Hypothalamus (tissue), 51 donors: Measurements from ENCODE around the gene HDAC10.

Experiments used
- DNase-seq, 51 donors: peaks; one replicate each; lab custom pipeline; 2025; lab: John Stamatoyannopoulos, UW

The HDAC10 gene

GRCh38 chr22:50272044-50272802, 21.2 kb upstream of the HDAC10 start:
- DNase-seq, result peak in 1 of 51 donors; percentile 39

- peak in 23 of 51 donors; percentile 15 to 66 (median 42) for DNase-seq
These were observed 20.5 kb upstream of the HDAC10 start for GRCh38 chr22:50271519-50271970.

GRCh38 chr22:50270666-50271394, 19.8 kb upstream of the HDAC10 start:
- DNase-seq, result peak in 12 of 51 donors; percentile 19 to 52 (median 33)

- peak in 26 of 51 donors; percentile 20 to 71 (median 41) for DNase-seq
These were observed 19.1 kb upstream of the HDAC10 start, which contains the start of gene MAPK11 for GRCh38 chr22:50269970-50270665. Gene MAPK11, minus strand, starts transcription at chr22:50270380. Its CDS starts 88 bp downstream, at chr22:50270292.

GRCh38 chr22:50269573-50269969, 18.5 kb upstream of the HDAC10 start:
- peak in 1 of 51 donors; percentile 35 for DNase-seq

DNA sequence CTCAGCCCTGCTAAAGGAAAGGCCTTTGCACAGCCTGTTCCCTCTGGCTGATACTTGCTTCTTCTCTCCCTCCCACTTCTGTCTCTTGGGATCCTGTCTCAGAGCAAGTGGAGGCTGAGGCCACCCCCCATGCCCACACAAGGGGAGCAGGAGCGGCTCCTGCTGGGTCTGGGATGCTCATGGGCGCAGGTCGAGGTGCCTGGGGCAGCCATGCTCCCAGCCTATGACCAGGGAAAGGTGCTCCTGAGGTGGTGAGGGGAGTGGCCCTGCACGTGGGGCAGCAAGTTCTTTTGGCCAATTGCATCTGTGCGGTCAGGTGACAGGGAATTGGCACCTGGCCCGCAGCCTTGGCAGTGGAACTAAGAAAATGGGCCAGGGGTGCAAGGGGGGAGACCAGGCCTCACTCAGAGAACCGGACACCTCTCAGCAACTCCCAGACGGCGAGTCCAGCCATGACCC, 17.6 kb upstream of the HDAC10 start:
- peak in 18 of 51 donors; percentile 9 to 50 (median 25) for DNase-seq

DNA sequence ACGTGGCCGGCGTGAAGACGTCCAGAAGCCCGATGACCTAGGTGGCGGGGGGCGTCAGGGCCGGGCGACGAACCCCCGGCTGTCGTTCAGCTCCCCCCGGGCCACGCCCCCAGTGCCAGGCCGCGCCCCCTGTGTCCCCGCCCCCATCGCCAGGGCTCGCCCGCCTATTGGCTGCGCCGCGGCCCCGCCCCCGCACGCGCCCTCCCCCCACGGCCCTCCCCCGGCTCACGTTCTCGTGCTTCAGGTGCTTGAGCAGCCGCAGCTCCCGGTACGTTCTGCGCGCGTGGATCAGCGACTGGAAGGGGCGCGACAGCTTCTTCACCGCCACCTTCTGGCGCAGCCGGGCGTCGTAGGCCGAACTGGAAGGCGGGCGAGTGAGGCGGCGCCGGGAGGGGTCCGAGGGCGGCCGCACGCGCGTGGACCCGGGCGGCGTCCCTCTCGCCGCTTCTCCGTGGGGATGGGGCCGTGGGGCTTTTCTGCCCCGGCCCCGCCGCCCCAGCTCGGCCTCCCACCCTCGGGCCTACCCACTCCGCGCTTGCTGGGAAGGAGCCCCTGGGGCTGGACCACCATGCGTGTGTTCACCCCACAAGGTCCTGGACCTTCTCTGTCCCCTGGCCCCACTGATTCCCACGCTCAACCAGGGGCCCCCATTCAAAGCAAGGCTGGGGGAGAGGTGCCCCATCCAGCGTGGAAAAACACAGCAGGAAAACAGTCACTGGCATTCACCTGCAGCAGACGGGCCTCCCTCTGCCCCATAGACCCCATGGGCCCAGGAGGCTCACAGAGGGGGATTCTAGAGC, 16.7 kb upstream of the HDAC10 start:
- peak in 30 of 51 donors; percentile 17 to 63 (median 42) for DNase-seq

- DNase-seq, result no peak
These were observed 15.9 kb upstream of the HDAC10 start for GRCh38 chr22:50266994-50267393.

DNA sequence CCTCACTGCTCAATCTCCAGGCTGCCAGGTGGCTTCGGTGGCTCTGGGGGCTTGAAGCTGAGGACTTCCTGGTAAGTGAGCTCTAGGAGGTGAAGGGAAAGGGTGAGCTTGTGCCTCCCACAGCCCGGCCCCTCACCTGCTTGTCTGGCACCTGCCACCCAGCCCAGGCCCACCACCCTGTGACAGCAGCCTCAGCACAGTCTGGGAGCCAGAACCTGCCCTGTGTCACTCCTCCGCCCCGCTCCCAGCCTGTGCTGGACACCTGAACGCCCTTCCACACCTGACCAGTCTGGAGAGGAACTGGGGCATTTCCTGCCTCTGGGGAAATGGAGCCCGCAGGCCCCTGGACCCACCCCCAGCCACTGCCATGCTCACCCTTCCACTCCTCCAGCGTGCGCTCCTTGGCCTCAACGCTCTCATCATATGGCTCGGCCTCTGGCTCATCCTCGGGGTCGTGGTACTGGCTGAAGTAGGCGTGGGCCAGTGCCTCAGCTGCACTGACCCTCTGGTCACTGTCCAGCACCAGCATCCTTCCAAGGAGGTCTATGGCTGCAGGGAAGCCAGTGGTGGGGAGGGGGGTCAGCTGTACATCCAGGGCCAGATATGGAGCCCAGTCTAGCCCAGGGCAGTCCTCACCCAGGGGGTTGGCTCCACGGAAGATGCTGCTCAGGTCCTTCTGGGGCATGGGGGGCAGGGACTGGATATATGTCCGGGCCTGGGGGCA, 14.0 kb upstream of the HDAC10 start:
- DNase-seq, result no peak

- DNase-seq, result peak in 2 of 51 donors; percentile 4 to 52
These were observed 13.2 kb upstream of the HDAC10 start for GRCh38 chr22:50264104-50264745.

DNA sequence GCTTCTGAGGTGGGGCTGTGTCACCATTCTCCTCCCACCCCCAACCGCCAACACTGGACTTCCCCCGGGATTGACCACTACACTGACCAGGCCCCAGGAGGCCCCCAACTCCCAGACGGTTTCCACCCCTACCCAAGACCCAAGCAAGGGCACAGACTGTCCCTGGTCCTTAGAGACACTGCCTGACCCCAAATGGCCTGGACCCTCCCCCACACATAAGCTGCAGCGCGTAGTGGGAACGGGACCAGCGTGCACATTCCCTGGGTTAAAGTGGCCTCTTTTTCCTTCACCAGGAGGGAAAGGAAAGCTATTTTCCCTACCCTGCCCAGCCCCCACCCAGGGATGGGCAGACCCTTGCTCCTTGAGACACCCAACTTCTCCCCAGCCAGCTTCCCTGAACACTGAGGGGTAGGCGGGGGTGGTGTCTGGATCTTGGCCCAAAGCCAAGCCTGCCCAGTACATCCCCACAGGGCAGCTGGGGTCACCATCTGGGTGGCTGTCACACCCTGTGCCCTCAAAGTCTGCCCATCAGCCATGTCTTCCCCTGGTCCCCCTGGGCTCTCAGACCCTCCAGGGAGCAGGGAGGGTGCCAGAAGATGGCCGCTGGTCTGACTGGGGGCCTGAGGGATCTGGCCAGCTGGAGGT, 12.0 kb upstream of the HDAC10 start:
- DNase-seq, result no peak

DNA sequence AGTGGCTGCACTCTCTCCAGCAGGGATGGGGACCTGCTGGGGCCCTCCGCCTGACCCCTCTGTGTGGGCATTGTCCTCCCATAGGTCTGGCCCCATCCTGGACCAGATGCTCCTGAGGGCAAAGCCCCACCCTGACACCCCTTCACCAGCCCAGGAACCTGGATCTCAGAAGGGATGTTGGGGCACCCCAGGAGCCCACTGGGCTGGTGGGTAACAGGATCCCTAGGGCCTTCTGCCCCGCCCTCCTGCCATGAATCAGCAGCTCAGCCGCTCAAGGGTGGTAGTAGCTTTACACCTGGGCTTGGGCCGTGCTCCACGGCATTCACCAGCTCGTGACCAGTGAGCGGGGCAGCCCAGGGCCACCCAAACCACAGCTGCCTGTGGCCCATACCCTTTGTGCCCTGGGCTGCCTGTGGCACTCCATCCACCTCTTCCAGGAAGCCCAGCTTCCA, 11.4 kb upstream of the HDAC10 start:
- DNase-seq, result no peak

- peak in 7 of 51 donors; percentile 20 to 54 (median 36) for DNase-seq
These were observed 10.8 kb upstream of the HDAC10 start, which contains the start of gene MAPK12 for GRCh38 chr22:50261615-50262459. Gene MAPK12, minus strand, starts transcription at chr22:50261683. Its CDS starts 174 bp downstream, at chr22:50261509.

GRCh38 chr22:50260801-50261614, 9.9 kb upstream of the HDAC10 start:
- DNase-seq, result peak in 23 of 51 donors; percentile 21 to 60 (median 45)

DNA sequence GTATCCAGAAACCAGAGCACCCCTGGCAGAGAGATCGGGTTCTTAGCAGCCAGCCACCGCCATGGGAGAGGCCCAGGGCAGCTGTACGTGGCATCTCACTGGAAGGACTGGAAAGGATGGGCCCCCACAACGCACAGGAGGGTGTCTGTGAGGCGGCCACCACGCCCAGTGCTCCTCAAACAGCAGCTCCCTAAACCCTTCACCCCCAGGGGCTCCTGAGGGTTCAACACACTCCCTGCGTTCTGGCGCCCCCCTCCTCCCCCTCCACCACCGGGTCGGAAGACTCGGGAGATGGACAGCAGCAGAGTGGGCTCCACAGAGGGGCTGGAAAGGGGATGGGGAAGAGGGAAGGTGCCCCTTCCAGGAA, 9.4 kb upstream of the HDAC10 start:
- DNase-seq, result peak in 2 of 51 donors; percentile 45 to 46

DNA sequence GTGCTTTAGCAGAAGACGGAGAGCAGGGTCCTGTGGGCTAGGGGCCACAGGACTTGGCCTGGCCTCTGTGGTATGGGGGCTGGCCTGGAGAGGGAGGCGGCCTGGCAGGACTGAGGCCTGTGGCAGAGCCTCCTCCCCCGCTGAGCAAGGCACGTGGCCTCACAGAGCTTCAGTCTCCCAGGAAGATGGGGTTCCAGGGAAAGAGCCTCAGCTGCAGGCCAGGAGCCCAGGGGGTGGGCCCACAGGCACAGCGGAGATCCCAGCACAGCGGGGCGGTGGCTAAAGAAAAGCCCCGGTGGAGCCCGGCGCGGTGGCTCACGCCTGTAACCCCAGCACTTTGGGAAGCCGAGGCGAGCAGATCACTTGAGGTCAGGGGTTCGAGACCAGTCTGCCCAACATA, 8.2 kb upstream of the HDAC10 start:
- peak in 1 of 51 donors; percentile 30 for DNase-seq
